ENCODE results near the gene SPCS2.

- TF ChIP-seq CTCF (IDR thresholded peaks at IDR 0.05; ENCODE audit: low read depth, low read length) (no peak), POLR2A (IDR thresholded peaks at IDR 0.05; ENCODE audit: extremely low read depth, insufficient read length) (no peak), MYC (IDR thresholded peaks at IDR 0.05; ENCODE audit: low read depth, low read length) (no peak)
These were observed 35.0 kb downstream of the SPCS2 start for GRCh38 chr11:74984070-74984469.

Measured in NB4 (cell line).